Activated B cell treated with CpG ODN at 0.5 μM for 24 hours (primary cell): ENCODE results near the gene EGFR. TPM values are rescaled to one million over a fixed set of nuclear protein-coding genes. Genes with fewer than 3 reads are reported as not detected.

ENCODE experiments used
- ATAC-seq: fragments of 200-7000 bp; cut with Tn5 transposase; one replicate; pipeline ENCODE4 v1.10.0; 2021; ENCODE audit warnings: low read depth, mild to moderate bottlenecking, moderate library complexity
- CTCF ChIA-PET: fragments of 350-600 bp; sonication (Branson Sonifier 250); formaldehyde crosslinking; loops from one replicate; lab custom pipeline; 2021; ENCODE audit warnings: antibody characterized with exemption; lab: Charles Lee
- POLR2A ChIA-PET: fragments of 350-600 bp; sonication (Branson Sonifier 250); formaldehyde crosslinking; loops from one replicate; lab custom pipeline; 2021; ENCODE audit warnings: antibody characterized with exemption; lab: Charles Lee
- DNase-seq: peaks from one replicate; pipeline ENCODE4 v3.0.0; 2022
- H3K27ac Mint-ChIP-seq: one replicate; pipeline ENCODE4 v1.8.0; 2020; ENCODE audit warnings: mixed read lengths
- H3K27me3 Mint-ChIP-seq: one replicate; pipeline ENCODE4 v1.8.0; 2021; ENCODE audit warnings: mixed read lengths
- H3K36me3 Mint-ChIP-seq: one replicate; pipeline ENCODE4 v1.8.0; 2021; ENCODE audit warnings: low read depth, mixed read lengths
- H3K4me1 Mint-ChIP-seq: one replicate; pipeline ENCODE4 v1.8.0; 2021; ENCODE audit warnings: mixed read lengths
- H3K4me3 Mint-ChIP-seq: one replicate; pipeline ENCODE4 v1.8.0; 2020; ENCODE audit warnings: mild to moderate bottlenecking, mixed read lengths
- H3K9me3 Mint-ChIP-seq: one replicate; pipeline ENCODE4 v1.8.0; 2020; ENCODE audit warnings: mixed read lengths
- intact Hi-C: fragments of 100-400 bp; cut with micrococcal nuclease; formaldehyde crosslinking; loops from one replicate; pipeline ENCODE4 v1.15.1; 2024
- total RNA-seq: library from RNA; stranded (reverse); gene quantifications from 2 replicates; pipeline ENCODE4 v1.2.3, GENCODE V29; 2022
- TF ChIP-seq, protein P1 (sequence below): fragments of 200-600 bp; IDR thresholded peaks from one replicate; pipeline ENCODE4 v1.8.0; 2022; ENCODE audit warnings: antibody characterized with exemption, mild to moderate bottlenecking

Gene EGFR
- total RNA-seq, 1 donor from 2014 or later: not detected

DNA sequence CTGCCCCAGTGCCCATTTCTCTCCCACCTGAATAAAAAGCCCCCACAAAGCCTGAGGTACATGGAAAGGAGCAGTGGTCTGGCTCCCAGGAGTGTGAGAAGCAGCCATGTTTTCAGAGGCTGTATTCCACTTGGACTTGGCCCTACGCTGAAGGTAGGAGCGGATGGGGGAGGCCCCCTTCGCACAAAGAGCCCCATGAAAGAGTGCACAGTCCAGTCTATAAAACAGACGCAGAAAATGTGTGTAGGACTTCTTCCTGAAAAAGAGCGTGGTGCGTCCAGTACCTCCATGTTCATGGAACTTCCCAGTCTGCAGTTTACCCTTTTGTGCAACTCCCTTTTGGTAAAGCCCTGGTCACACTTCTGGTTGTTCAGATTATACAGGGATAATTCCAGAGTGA is 69.3 kb downstream of the EGFR start:
- peaks cover 24% of the 10 kb centered on the region for H3K4me1 Mint-ChIP-seq
- POLR2A ChIA-PET: no interaction called here
- peaks cover 21% of the 10 kb centered on the region for H3K27me3 Mint-ChIP-seq
- CTCF ChIA-PET: no interaction called here
- TF ChIP-seq, protein P1, sequence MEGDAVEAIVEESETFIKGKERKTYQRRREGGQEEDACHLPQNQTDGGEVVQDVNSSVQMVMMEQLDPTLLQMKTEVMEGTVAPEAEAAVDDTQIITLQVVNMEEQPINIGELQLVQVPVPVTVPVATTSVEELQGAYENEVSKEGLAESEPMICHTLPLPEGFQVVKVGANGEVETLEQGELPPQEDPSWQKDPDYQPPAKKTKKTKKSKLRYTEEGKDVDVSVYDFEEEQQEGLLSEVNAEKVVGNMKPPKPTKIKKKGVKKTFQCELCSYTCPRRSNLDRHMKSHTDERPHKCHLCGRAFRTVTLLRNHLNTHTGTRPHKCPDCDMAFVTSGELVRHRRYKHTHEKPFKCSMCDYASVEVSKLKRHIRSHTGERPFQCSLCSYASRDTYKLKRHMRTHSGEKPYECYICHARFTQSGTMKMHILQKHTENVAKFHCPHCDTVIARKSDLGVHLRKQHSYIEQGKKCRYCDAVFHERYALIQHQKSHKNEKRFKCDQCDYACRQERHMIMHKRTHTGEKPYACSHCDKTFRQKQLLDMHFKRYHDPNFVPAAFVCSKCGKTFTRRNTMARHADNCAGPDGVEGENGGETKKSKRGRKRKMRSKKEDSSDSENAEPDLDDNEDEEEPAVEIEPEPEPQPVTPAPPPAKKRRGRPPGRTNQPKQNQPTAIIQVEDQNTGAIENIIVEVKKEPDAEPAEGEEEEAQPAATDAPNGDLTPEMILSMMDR: no peak
- intact Hi-C loops: loop anchor here (5.0 kb wide), 3 partner anchors 54 to 444 kb away; partner anchors contain the start of gene SEC61G
- no peak for DNase-seq
- no peaks in the 10 kb centered on the region for H3K36me3 Mint-ChIP-seq
- no peak overlapping the region for H3K27ac Mint-ChIP-seq
- no peak for ATAC-seq
- no peaks in the 10 kb centered on the region for H3K9me3 Mint-ChIP-seq
- no peak overlapping the region for H3K4me3 Mint-ChIP-seq

DNA sequence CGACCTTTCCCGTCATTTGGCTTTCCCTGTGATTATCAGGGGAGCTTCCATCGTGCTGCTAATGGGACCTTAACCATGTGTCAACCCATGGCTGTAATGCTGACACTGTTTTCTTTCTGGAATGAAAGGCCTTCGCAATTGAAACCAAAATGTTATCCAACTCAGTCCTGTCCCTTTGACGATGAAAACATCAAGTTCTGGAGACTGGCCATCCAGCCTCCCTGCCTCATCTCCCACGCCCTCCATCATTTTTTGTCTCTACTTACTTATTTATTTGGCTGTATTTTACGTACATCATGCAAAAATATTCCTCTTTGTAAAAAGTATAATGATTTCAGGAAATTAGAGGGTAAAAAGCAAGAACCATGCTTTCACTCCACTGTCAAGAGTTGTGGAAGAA is 69.8 kb downstream of the EGFR start:
- Mint-ChIP-seq H3K4me1 (peaks cover 24% of the 10 kb centered on the region), H3K27ac (no peak overlapping the region), H3K27me3 (peaks cover 25% of the 10 kb centered on the region), H3K9me3 (no peaks in the 10 kb centered on the region), H3K4me3 (no peak overlapping the region), H3K36me3 (no peaks in the 10 kb centered on the region)
- DNase-seq: no peak
- ATAC-seq: no peak
- POLR2A ChIA-PET: no interaction called here
- intact Hi-C loops: loop anchor here (5.0 kb wide), 3 partner anchors 54 to 444 kb away; partner anchors contain the start of gene SEC61G
- CTCF ChIA-PET: no interaction called here
- TF ChIP-seq, protein P1: no peak

DNA sequence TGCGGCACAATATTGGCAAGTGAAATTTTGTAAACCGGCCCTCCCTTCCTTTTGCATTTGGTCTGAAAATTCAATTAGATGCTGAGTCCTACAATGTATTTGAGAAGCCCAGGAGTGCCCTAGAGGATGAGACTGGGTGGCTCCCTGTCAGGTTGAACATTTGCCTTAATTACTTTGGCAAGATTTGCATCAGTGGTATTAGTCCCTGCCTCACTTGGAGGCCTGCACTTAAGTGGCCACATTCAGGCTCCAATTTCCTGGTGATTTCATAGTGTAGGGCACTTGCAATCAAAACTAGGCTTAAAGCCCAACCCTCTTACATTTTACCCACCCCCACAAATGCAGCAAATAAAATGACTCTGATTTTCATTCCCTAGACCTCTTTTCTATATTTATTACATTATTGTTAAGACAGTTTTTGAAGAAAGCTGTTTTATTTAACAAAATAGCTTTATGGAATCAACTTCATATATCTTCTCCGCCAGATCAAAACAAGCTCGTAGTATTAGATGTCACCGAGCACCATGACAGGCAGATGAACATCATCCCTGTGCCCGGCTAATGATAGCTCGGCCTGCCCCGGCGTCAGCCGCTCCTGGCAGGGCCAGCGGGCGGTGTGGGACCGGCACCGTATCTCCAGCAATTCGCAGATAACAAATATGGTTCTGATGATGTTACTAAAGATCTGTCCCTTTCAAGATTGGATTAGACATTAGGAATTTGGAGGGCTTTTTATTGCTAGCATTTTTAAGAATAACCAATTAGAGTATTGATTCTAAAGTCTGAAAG is 73.6 kb downstream of the EGFR start:
- peaks cover 29% of the 10 kb centered on the region for H3K27me3 Mint-ChIP-seq
- no peaks in the 10 kb centered on the region for H3K36me3 Mint-ChIP-seq
- ChIA-PET POLR2A (no interaction called here), CTCF (no interaction called here)
- intact Hi-C loops: no loop called here
- H3K9me3 Mint-ChIP-seq: no peaks in the 10 kb centered on the region
- DNase-seq (no peak), ATAC-seq (no peak)
- no peak overlapping the region for H3K27ac Mint-ChIP-seq
- TF ChIP-seq, protein P1: no peak
- H3K4me3 Mint-ChIP-seq: no peak overlapping the region
- H3K4me1 Mint-ChIP-seq: peaks cover 6% of the 10 kb centered on the region

DNA sequence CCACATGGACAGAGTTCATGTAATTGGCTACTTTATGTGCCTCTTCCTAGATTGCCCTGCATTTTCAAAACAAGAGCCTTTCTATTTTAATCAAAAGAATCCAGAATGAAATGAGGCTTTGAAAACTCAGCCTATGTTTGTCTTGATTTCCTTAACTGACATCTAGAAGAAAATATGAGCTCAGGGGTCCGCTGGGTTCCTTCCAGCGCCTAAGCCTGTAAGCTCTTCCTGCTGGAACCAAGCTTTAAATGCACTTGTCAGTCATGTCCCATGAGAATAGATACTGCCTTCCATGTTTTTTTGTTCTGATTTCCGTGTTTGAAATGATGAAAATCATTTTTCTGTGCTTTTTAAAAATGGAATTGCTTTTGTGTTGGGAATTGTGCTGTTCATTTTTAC is 74.2 kb downstream of the EGFR start:
- intact Hi-C loops: no loop called here
- CTCF ChIA-PET: no interaction called here
- DNase-seq: no peak
- H3K27ac Mint-ChIP-seq: no peak overlapping the region
- no peak for ATAC-seq
- H3K36me3 Mint-ChIP-seq: no peaks in the 10 kb centered on the region
- H3K27me3 Mint-ChIP-seq: peaks cover 29% of the 10 kb centered on the region
- no peaks in the 10 kb centered on the region for H3K9me3 Mint-ChIP-seq
- H3K4me1 Mint-ChIP-seq: peaks cover under 1% of the 10 kb centered on the region
- TF ChIP-seq, protein P1: no peak
- POLR2A ChIA-PET: no interaction called here
- no peak overlapping the region for H3K4me3 Mint-ChIP-seq

DNA sequence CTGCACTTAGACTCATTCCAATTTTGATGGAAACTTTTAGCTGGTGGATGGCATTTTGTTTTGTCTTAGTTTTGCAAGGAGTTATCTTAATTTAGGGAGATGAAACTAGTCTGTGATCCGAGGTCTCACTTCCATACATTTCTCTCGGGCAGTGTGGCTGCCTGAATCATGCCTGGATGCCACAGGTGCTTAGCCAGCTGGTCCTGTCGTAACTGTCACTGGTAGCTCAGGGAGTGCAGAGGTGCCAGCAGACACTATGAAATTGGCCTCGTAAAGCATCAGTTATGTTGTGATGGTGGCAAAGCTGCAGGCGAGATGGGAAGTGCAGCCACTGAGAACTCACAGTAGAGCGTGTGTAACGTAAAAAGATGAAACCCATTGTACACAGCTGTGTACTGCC is 74.9 kb downstream of the EGFR start:
- intact Hi-C loops: no loop called here
- ChIA-PET CTCF (no interaction called here), POLR2A (no interaction called here)
- TF ChIP-seq, protein P1: no peak
- no peak for ATAC-seq
- no peak for DNase-seq
- Mint-ChIP-seq H3K27me3 (peaks cover 29% of the 10 kb centered on the region), H3K4me3 (no peak overlapping the region), H3K9me3 (no peaks in the 10 kb centered on the region), H3K4me1 (no peaks in the 10 kb centered on the region), H3K36me3 (no peaks in the 10 kb centered on the region), H3K27ac (no peak overlapping the region)
